Colonic mucosa (tissue), 4 donors: ENCODE data around the gene MAJIN. TPM values are rescaled to one million over a fixed set of nuclear protein-coding genes. Genes with fewer than 3 reads are reported as not detected.

Source experiments
- DNase-seq: peaks from one replicate; pipeline ENCODE4 v3.0.0-alpha.2; 2020
- H3K27ac ChIP-seq: fragments of 200-600 bp; one replicate; pipeline ENCODE4 v1.8.0; 2021
- H3K27me3 ChIP-seq: fragments of 200-600 bp; one replicate; pipeline ENCODE4 v1.8.0; 2021
- H3K36me3 ChIP-seq: fragments of 200-600 bp; one replicate; pipeline ENCODE4 v1.8.0; 2021
- H3K4me1 ChIP-seq: fragments of 200-600 bp; one replicate; pipeline ENCODE4 v1.8.0; 2021; ENCODE audit warnings: mild to moderate bottlenecking
- H3K4me3 ChIP-seq: fragments of 200-600 bp; one replicate; pipeline ENCODE4 v1.8.0; 2021
- H3K9ac ChIP-seq, 2 donors: one replicate each; pipeline ENCODE4 v1.7.0; 2013; ENCODE audit warnings: control low read depth in 2 of 2, low read depth in 2 of 2, low read length in 2 of 2
- H3K9me3 ChIP-seq: fragments of 200-600 bp; one replicate; pipeline ENCODE4 v1.8.0; 2021
- intact Hi-C: fragments of 100-400 bp; cut with DNase I; formaldehyde crosslinking; loops from one replicate; pipeline ENCODE4 v1.14.1; 2022
- total RNA-seq, 2 donors: library from RNA; stranded (reverse); fragmentation: NEBNext Ultra II Directional in 1 of 2; extraction: Animal tissue kit (Norgen Biotek cat#: 25700) in 1 of 2; gene quantifications; one replicate each; pipeline ENCODE4 v1.2.1, GENCODE V29; 2021
- TF ChIP-seq, protein P1 (sequence below): fragments of 200-600 bp; IDR thresholded peaks from one replicate; pipeline ENCODE4 v1.8.0; 2022; ENCODE audit warnings: antibody characterized with exemption, mild to moderate bottlenecking
- donor health status: healthy.
- donor health status: DM: no; HTN: no; CAD: no.
- donor health status: DM: no; HTN: no; CAD: no.

The MAJIN gene
- total RNA-seq, 2 donors from 2014 or later: not detected

DNA sequence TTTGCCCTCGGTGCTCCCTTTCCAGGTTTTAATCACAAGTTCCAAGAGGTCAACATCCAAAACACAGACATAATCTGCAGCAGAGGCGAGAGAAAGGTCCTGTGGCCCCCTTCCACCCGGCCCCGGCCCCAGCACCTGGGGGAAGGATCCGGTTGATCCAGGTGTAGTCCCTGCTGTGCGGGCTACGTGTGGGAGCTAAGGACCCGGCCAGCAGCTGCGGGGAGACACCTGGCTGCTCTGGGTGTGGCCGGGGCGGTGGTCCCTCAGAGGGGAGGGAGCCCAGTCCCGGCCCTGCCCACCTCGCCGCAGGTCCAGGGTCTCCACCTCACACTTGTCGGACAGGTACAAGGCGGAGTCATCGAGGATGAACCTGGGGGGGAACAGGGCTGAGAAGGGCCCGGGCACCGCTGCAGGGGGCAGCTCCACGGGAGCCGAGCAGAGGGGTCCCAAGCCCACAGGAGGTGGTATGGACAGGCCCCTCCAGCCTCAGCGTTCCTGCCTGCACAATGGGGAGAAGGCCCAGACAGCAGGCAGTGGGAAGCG, 68.5 kb downstream of the MAJIN start:
- H3K9me3 ChIP-seq: no peaks in the 10 kb centered on the region
- TF ChIP-seq, protein P1, sequence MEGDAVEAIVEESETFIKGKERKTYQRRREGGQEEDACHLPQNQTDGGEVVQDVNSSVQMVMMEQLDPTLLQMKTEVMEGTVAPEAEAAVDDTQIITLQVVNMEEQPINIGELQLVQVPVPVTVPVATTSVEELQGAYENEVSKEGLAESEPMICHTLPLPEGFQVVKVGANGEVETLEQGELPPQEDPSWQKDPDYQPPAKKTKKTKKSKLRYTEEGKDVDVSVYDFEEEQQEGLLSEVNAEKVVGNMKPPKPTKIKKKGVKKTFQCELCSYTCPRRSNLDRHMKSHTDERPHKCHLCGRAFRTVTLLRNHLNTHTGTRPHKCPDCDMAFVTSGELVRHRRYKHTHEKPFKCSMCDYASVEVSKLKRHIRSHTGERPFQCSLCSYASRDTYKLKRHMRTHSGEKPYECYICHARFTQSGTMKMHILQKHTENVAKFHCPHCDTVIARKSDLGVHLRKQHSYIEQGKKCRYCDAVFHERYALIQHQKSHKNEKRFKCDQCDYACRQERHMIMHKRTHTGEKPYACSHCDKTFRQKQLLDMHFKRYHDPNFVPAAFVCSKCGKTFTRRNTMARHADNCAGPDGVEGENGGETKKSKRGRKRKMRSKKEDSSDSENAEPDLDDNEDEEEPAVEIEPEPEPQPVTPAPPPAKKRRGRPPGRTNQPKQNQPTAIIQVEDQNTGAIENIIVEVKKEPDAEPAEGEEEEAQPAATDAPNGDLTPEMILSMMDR: no peak
- DNase-seq: no peak
- no peak overlapping the region for H3K9ac ChIP-seq
- no peak overlapping the region for H3K27ac ChIP-seq
- no peak overlapping the region for H3K4me3 ChIP-seq
- peaks cover 5% of the 10 kb centered on the region for H3K36me3 ChIP-seq
- H3K27me3 ChIP-seq: no peaks in the 10 kb centered on the region
- no peaks in the 10 kb centered on the region for H3K4me1 ChIP-seq
- intact Hi-C loops: no loop called here

DNA sequence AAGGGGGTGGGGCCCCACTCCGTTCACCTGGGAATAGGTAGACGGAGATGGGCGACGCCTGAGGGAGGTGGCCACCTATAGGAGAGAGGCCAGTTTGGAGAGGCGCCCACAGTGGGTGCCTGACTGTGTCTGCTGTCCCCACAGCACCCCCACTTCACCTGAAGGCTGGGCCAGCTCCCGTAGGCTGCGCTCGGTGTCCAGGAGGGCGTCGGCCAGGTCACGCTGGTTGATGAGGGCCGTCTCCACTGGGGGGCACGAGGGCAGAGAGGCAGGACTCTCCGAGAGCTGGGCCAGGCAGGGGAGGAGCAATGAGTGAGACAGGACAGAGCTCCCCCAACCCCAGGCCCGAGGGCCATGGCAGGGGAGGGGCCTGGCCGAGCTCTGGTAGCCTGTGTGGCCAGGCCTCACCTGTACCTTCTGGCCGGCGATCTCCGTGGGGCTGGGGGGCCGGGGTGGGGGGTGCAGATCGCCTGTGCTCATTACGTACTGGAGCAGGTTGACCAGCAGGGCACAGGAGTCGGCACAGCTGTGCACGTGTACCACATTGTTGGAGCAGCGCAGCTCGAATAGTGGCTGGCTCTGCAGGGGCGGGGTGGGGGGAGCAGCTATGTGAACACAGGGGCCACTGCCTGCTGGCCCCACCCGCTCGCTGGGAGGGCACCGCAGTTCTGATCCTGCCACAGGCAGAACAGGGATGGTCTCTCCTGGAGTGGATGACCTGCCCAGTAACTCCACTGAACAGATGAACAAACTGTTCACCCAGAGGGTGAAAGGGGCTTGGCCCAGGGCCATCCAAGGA, 69.6 kb downstream of the MAJIN start:
- Histone ChIP-seq H3K4me3 (no peak overlapping the region), H3K9ac (no peak overlapping the region), H3K4me1 (no peaks in the 10 kb centered on the region), H3K27ac (no peak overlapping the region), H3K27me3 (no peaks in the 10 kb centered on the region), H3K36me3 (peaks cover 5% of the 10 kb centered on the region), H3K9me3 (no peaks in the 10 kb centered on the region)
- TF ChIP-seq, protein P1: no peak
- intact Hi-C loops: no loop called here
- DNase-seq: no peak

DNA sequence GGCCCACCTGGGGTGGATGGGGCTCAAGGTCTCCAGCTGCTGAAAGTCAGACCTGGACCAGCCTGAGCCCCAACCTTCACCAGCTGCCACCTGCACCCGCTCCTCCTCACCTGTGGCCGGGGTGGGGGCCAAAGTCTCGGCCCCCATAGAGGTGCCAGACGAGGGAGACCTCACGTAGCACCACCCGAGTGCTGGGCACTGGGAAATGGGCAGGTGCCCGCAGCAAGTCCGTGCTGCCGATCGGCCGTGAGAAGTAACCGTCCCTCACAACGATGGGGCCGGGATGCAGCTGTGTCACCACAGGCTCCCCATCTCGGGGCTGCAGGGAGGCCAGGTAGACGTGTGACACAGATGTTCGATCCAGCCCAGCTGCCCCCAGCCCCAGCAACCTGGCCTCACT, 71.1 kb downstream of the MAJIN start:
- peaks cover 5% of the 10 kb centered on the region for H3K36me3 ChIP-seq
- no peak overlapping the region for H3K9ac ChIP-seq

DNA sequence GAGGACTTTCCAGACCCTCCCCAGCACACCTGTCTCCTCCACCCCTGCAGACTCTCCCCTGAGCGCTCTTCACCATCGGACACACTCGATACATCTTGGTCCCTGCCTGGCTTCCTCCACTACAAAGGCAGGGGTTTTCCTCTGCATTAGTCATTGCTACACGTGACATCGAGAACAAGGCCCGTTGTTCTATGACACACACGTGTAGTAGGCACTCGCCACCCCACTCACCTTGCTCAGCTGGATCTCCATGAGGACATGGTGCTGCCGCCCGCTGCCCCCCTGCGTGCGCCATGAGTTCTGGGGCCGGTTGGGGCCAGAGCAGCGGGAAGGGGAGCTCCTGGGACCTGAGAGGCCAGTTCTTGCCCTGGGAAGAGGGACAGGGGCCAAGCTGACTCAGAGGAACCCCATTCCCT, 71.6 kb downstream of the MAJIN start:
- no peak for DNase-seq
- peaks cover 5% of the 10 kb centered on the region for H3K36me3 ChIP-seq

More for the DNA sequence above, 71.1 kb downstream of the MAJIN start:
- DNase-seq: no peak
- intact Hi-C loops: no loop called here
- TF ChIP-seq, protein P1: no peak
- Histone ChIP-seq H3K9me3 (no peaks in the 10 kb centered on the region), H3K27ac (no peak overlapping the region), H3K4me3 (no peak overlapping the region), H3K27me3 (no peaks in the 10 kb centered on the region), H3K4me1 (no peaks in the 10 kb centered on the region)

DNA sequence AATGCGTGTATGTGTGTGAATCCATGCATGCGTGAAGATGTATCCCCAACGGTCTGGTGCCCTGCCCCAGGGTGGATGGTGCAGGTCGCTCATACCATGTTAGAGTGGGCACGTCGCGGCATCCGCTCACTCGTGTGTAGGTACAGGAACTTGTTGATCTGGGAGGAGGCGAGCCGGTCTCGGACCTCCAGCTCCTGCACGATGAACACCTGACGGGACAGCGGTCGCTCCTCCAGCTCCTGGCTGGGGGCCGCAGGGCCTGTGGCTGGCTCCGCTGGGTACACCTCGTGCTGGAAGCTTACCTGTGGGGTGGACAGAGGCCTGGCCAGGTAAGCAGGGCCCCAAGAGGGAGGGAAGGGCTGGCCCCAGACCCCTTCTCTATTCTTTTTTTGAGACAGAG, 73.4 kb downstream of the MAJIN start:
- TF ChIP-seq, protein P1: no peak
- Histone ChIP-seq H3K9me3 (no peaks in the 10 kb centered on the region), H3K9ac (no peak overlapping the region), H3K4me3 (no peak overlapping the region), H3K27me3 (no peaks in the 10 kb centered on the region), H3K36me3 (peaks cover 2% of the 10 kb centered on the region), H3K4me1 (no peaks in the 10 kb centered on the region), H3K27ac (no peak overlapping the region)
- intact Hi-C loops: no loop called here
- DNase-seq: no peak

More for the DNA sequence above, 71.6 kb downstream of the MAJIN start:
- H3K4me1 ChIP-seq: no peaks in the 10 kb centered on the region
- TF ChIP-seq, protein P1: no peak
- H3K9ac ChIP-seq: no peak overlapping the region
- no peak overlapping the region for H3K27ac ChIP-seq
- H3K27me3 ChIP-seq: no peaks in the 10 kb centered on the region
- no peaks in the 10 kb centered on the region for H3K9me3 ChIP-seq
- intact Hi-C loops: no loop called here
- no peak overlapping the region for H3K4me3 ChIP-seq
